SK-N-SH (cell line): ENCODE measurements around the gene PSPC1. TPM values are rescaled to one million over a fixed set of nuclear protein-coding genes. Genes with fewer than 3 reads are reported as not detected.

Experiments
- CTCF ChIA-PET: fragments of 300-600, 350-600 bp; formaldehyde crosslinking; extraction: SDS; loops from one replicate; lab custom pipeline; 2021; lab: Yijun Ruan, JAX
- POLR2A ChIA-PET: fragments of 350-600 bp; sonication (Branson Sonifier 250); formaldehyde crosslinking; extraction: SDS; loops from one replicate; lab custom pipeline; 2020; ENCODE audit warnings: antibody characterized with exemption, inconsistent platforms; lab: Yijun Ruan, JAX
- DNase-seq: peaks from one replicate; pipeline ENCODE4 v3.0.0; 2012
- H2AFZ ChIP-seq: fragments of 200-600 bp; sonication (generic); 2 replicates; pipeline ENCODE4 v1.8.1; 2016; ENCODE audit warnings: antibody characterized with exemption, mild to moderate bottlenecking, low read depth
- H3F3A ChIP-seq: fragments of 200-600 bp; sonication (generic); replicated peaks from 2 replicates; pipeline ENCODE3; 2016; ENCODE audit warnings: antibody characterized with exemption, mild to moderate bottlenecking; ENCODE audit not compliant: insufficient read depth
- H3K27ac ChIP-seq, 2 experiments: fragments of 200-500 bp in 1 of 2; fragments of 200-600 bp in 1 of 2; sonication (Bioruptor generic) in 1 of 2; sonication (generic), shearing (Covaris generic) in 1 of 2; 2 replicates each; pipeline versions ENCODE4 v1.5.1 to v1.6.1; 2014 to 2016; ENCODE audit warnings: low read depth in 2 of 2, inconsistent platforms in 1 of 2, low read length in 1 of 2, mild to moderate bottlenecking in 1 of 2, mixed read lengths in 1 of 2
- H3K27me3 ChIP-seq: fragments of 200-600 bp; sonication (generic), shearing (Covaris generic); 2 replicates; pipeline ENCODE4 v1.6.1; 2016; ENCODE audit warnings: mixed run types; ENCODE audit not compliant: insufficient read depth
- H3K36me3 ChIP-seq, 2 experiments: fragments of 200-500 bp in 1 of 2; fragments of 200-600 bp in 1 of 2; sonication (Bioruptor generic) in 1 of 2; sonication (generic) in 1 of 2; replicated peaks in 1 of 2; 2 replicates each; pipeline versions ENCODE3 to v1.5.1; 2014 to 2016; ENCODE audit warnings: low read length in 1 of 2, mild to moderate bottlenecking in 1 of 2; ENCODE audit not compliant: insufficient read depth in 2 of 2, control insufficient read depth in 1 of 2
- H3K4me1 ChIP-seq, 2 experiments: fragments of 200-500 bp in 1 of 2; fragments of 200-600 bp in 1 of 2; sonication (Bioruptor generic) in 1 of 2; sonication (generic), shearing (Covaris generic) in 1 of 2; 2 replicates each; pipeline versions ENCODE4 v1.5.1 to v1.6.1; 2014 to 2016; ENCODE audit warnings: low read depth in 1 of 2, low read length in 1 of 2, mixed run types in 1 of 2; ENCODE audit not compliant: insufficient read depth in 2 of 2, control insufficient read depth in 1 of 2
- H3K4me2 ChIP-seq: fragments of 200-600 bp; sonication (generic), shearing (Covaris generic); 2 replicates; pipeline ENCODE4 v1.6.1; 2017; ENCODE audit warnings: mixed run types
- H3K4me3 ChIP-seq, 2 experiments: fragments of 200-500 bp in 1 of 2; fragments of 200-600 bp in 1 of 2; sonication (Bioruptor generic) in 1 of 2; sonication (generic), shearing (Covaris generic) in 1 of 2; 2 replicates each; pipeline versions ENCODE4 v1.5.1 to v1.8.1; 2014 to 2016; ENCODE audit warnings: low read depth in 2 of 2, inconsistent platforms in 1 of 2, low read length in 1 of 2, mild to moderate bottlenecking in 1 of 2, mixed read lengths in 1 of 2, moderate library complexity in 1 of 2
- H3K79me2 ChIP-seq: fragments of 200-600 bp; sonication (generic); 2 replicates; pipeline ENCODE4 v1.8.1; 2017; ENCODE audit warnings: mild to moderate bottlenecking; ENCODE audit not compliant: insufficient read depth
- H3K9ac ChIP-seq: fragments of 200-600 bp; sonication (generic); 2 replicates; pipeline ENCODE4 v1.6.1; 2017; ENCODE audit warnings: mixed run types
- H3K9me2 ChIP-seq: fragments of 200-600 bp; sonication (generic); 2 replicates; pipeline ENCODE4 v1.6.1; 2017; ENCODE audit warnings: mixed run types
- H3K9me3 ChIP-seq: fragments of 200-600 bp; sonication (generic); 2 replicates; pipeline ENCODE4 v1.6.1; 2017; ENCODE audit warnings: mixed run types, mild to moderate bottlenecking, moderate library complexity
- H4K20me1 ChIP-seq: fragments of 200-600 bp; sonication (generic); 2 replicates; pipeline ENCODE4 v1.6.1; 2017; ENCODE audit warnings: mild to moderate bottlenecking, mixed run types; ENCODE audit not compliant: insufficient read depth
- EZH2phosphoT487 ChIP-seq: fragments of 200-600 bp; sonication (generic); IDR thresholded peaks from 2 replicates; pipeline ENCODE4 v1.6.1; 2017; ENCODE audit warnings: low read depth, mixed run types, mild to moderate bottlenecking, antibody characterized with exemption, moderate library complexity, borderline replicate concordance
- FOXM1 ChIP-seq: IDR thresholded peaks from 2 replicates; pipeline ENCODE4 v1.4.0; 2012; ENCODE audit warnings: low read depth, mild to moderate bottlenecking
- GABPA ChIP-seq: IDR thresholded peaks from 2 replicates; pipeline ENCODE4 v1.4.0; 2012; ENCODE audit warnings: low read depth, mild to moderate bottlenecking
- GATA2 ChIP-seq: sonication (generic); formaldehyde crosslinking; IDR thresholded peaks from 2 replicates; pipeline ENCODE4 v1.5.0; 2020; ENCODE audit warnings: mild to moderate bottlenecking, missing genetic modification reagents
- JUND ChIP-seq: IDR thresholded peaks from 2 replicates; pipeline ENCODE4 v1.4.0; 2012
- MEF2A ChIP-seq: IDR thresholded peaks from 2 replicates; pipeline ENCODE4 v1.4.0; 2012; ENCODE audit warnings: low read depth, borderline replicate concordance
- POLR2AphosphoS5 ChIP-seq: IDR thresholded peaks from 2 replicates; pipeline ENCODE4 v1.6.1; 2012; ENCODE audit warnings: low read depth, low read length
- RAD21 ChIP-seq: IDR thresholded peaks from 2 replicates; pipeline ENCODE4 v1.6.1; 2012; ENCODE audit warnings: mild to moderate bottlenecking, low read length
- REST ChIP-seq: IDR thresholded peaks from 2 replicates; pipeline ENCODE4 v1.6.1; 2012; ENCODE audit warnings: mild to moderate bottlenecking, low read depth, low read length, moderate library complexity
- RXRA ChIP-seq: IDR thresholded peaks from 2 replicates; pipeline ENCODE4 v1.4.0; 2012; ENCODE audit warnings: low read depth, mild to moderate bottlenecking, borderline replicate concordance
- SIN3A ChIP-seq: IDR thresholded peaks from 2 replicates; pipeline ENCODE4 v1.6.1; 2012; ENCODE audit warnings: low read depth, mild to moderate bottlenecking, low read length, moderate library complexity, borderline replicate concordance
- TAF1 ChIP-seq: IDR thresholded peaks from 2 replicates; pipeline ENCODE4 v1.6.1; 2012; ENCODE audit warnings: low read depth, mild to moderate bottlenecking, low read length, moderate library complexity, borderline replicate concordance
- TCF12 ChIP-seq: IDR thresholded peaks from 2 replicates; pipeline ENCODE4 v1.4.0; 2012
- YY1 ChIP-seq: IDR thresholded peaks from 2 replicates; pipeline ENCODE4 v1.4.0; 2012; ENCODE audit warnings: low read depth, mild to moderate bottlenecking
- ZBTB33 ChIP-seq: IDR thresholded peaks from 2 replicates; pipeline ENCODE4 v1.4.0; 2012; ENCODE audit warnings: low read depth, borderline replicate concordance
- WGBS: methylation state at CpG from one replicate; pipeline ENCODE4 v1.1.6; 2017; ENCODE audit warnings: low lambda C conversion rate; 5-methylcytosine and 5-hydroxymethylcytosine counted together
- polyA plus RNA-seq, 3 experiments: library from polyadenylated mRNA; depleted of rRNA; stranded (reverse); fragments of >200 nt; gene quantifications; 2 replicates each; pipeline ENCODE4 v1.2.3, GENCODE V29; 2012
- TF ChIP-seq, protein P1 (sequence below): IDR thresholded peaks from 2 replicates; pipeline ENCODE4; 2012
- TF ChIP-seq, protein P2 (sequence below): IDR thresholded peaks from 2 replicates; pipeline ENCODE4 v1.4.0; 2012; ENCODE audit warnings: low read depth, borderline replicate concordance

Gene PSPC1
- polyA plus RNA-seq, 1 of the 3 experiments (the other 2 are of a cell fraction): 35.2 TPM

DNA sequence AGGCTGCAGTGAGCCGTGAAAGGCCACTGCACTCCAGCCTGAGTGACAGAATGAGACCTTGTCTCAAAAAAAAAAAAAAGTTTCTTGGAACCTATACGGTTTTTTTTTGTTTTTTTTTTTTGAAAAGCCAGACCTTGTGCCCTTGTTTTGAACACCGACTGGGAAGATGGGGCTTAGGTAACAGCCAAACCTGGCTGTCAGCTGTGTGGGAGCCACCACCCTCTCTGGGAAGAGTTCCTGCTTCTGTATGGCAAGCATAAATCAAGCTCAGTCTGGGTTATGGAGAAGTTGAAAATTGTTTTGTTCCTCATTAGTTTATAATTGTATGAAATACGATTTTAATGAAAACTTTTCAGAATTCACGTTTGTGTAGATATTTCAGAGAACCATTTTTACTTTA, 109.8 kb downstream of the PSPC1 start:
- H2AFZ ChIP-seq: no peak overlapping the region
- H3K9me2 ChIP-seq: no peaks in the 10 kb centered on the region
- no peaks in the 10 kb centered on the region for H4K20me1 ChIP-seq
- H3F3A ChIP-seq: peaks cover 27% of the 10 kb centered on the region
- peaks cover 4 to 6% of the 10 kb centered on the region in 2 experiments; a peak in 2 of 4 replicates for H3K4me1 ChIP-seq
- no peak overlapping the region for H3K4me2 ChIP-seq
- no peak overlapping the region for H3K4me3 ChIP-seq
- POLR2A ChIA-PET: no interaction called here
- H3K36me3 ChIP-seq: peaks cover 67 to 72% of the 10 kb centered on the region in 2 experiments
- no peaks in the 10 kb centered on the region for H3K27me3 ChIP-seq
- H3K9me3 ChIP-seq: no peaks in the 10 kb centered on the region
- H3K79me2 ChIP-seq: no peaks in the 10 kb centered on the region
- TF ChIP-seq TAF1 (no peak), EZH2phosphoT487 (no peak), YY1 (no peak), TCF12 (no peak), RAD21 (no peak), GABPA (no peak), RXRA (no peak), FOXM1 (no peak), JUND (no peak), GATA2 (CRISPR knock-in tag) (no peak)
- TF ChIP-seq, protein P1, sequence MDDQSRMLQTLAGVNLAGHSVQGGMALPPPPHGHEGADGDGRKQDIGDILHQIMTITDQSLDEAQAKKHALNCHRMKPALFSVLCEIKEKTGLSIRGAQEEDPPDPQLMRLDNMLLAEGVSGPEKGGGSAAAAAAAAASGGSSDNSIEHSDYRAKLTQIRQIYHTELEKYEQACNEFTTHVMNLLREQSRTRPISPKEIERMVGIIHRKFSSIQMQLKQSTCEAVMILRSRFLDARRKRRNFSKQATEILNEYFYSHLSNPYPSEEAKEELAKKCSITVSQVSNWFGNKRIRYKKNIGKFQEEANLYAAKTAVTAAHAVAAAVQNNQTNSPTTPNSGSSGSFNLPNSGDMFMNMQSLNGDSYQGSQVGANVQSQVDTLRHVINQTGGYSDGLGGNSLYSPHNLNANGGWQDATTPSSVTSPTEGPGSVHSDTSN: no peak
- TF ChIP-seq, protein P2, sequence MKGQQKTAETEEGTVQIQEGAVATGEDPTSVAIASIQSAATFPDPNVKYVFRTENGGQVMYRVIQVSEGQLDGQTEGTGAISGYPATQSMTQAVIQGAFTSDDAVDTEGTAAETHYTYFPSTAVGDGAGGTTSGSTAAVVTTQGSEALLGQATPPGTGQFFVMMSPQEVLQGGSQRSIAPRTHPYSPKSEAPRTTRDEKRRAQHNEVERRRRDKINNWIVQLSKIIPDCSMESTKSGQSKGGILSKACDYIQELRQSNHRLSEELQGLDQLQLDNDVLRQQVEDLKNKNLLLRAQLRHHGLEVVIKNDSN: no peak
- TF ChIP-seq, all 33 proteins: peak for 0
- WGBS: 69% methylated on average over 5 of the region's 5 CpGs
- CTCF ChIA-PET: no interaction called here
- Histone ChIP-seq H3K27ac (no peak overlapping the region), H3K9ac (no peak overlapping the region)
- no peak for DNase-seq

DNA sequence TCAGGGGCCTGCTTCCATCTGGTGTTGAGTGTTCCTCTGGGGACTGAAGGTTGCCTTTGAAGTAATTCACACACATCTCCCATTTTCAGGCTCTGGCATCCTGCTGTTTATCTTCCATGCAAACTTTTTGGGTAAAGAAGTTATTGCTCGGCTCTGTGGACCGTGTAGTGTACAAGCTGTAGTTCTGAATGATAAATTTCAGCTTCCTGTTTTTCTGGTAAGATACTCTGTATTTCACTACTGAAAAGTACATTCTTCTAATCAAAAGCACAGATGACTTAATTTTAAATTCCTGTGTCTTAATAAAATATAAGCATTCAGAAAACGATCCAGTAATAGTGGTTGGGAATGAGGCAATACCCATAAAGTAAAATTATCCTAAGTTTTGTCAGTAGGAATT, 112.6 kb downstream of the PSPC1 start:
- Histone ChIP-seq H3K4me1 (peaks cover 0 to 13% of the 10 kb centered on the region in 2 experiments; a peak in 1 of 4 replicates), H4K20me1 (no peaks in the 10 kb centered on the region), H3F3A (peaks cover 11% of the 10 kb centered on the region), H3K9ac (no peak overlapping the region), H3K4me2 (no peak overlapping the region), H3K27ac (no peak overlapping the region), H3K36me3 (peaks cover 68 to 71% of the 10 kb centered on the region in 2 experiments), H3K4me3 (no peak overlapping the region), H3K9me3 (no peaks in the 10 kb centered on the region), H2AFZ (no peak overlapping the region), H3K79me2 (no peaks in the 10 kb centered on the region), H3K27me3 (no peaks in the 10 kb centered on the region), H3K9me2 (no peaks in the 10 kb centered on the region)
- ChIA-PET CTCF (interaction anchor here (1.2 kb wide), 1 partner anchor 148 kb away, joined by 3 read pairs; no protein-coding TSS in a partner anchor), POLR2A (no interaction called here)
- DNase-seq: no peak
- no peak for TF ChIP-seq GATA2 (CRISPR knock-in tag)
- no peak for TF ChIP-seq EZH2phosphoT487
- TF ChIP-seq ZBTB33: no peak
- no peak for TF ChIP-seq MEF2A
- no peak for TF ChIP-seq TAF1
- TF ChIP-seq SIN3A: no peak
- TF ChIP-seq REST: no peak
- TF ChIP-seq POLR2AphosphoS5: no peak
- WGBS: 56% methylated on average over 3 of the region's 3 CpGs
